GM19025 (cell line): ENCODE measurements around the gene HTR2B.

Experiments
- ATAC-seq: cut with Tn5 transposase; IDR thresholded peaks from one replicate; pipeline ENCODE4 v1.9.1; 2021; ENCODE audit warnings: mild to moderate bottlenecking, low read depth, moderate library complexity; ENCODE audit not compliant: unreplicated experiment

The HTR2B gene

GRCh38 chr2:231134910-231135655 is 10.2 kb upstream of the HTR2B start:
- no peak for ATAC-seq

GRCh38 chr2:231133365-231134099 is 8.7 kb upstream of the HTR2B start:
- no peak for ATAC-seq

GRCh38 chr2:231132129-231132528 is 7.3 kb upstream of the HTR2B start:
- no peak for ATAC-seq

GRCh38 chr2:231130336-231131056 is 5.7 kb upstream of the HTR2B start:
- ATAC-seq = no peak

- ATAC-seq = no peak
Observed at GRCh38 chr2:231129216-231129615, 4.4 kb upstream of the HTR2B start.

GRCh38 chr2:231128541-231128940 is 3.7 kb upstream of the HTR2B start:
- no peak for ATAC-seq

- no peak for ATAC-seq
Observed at GRCh38 chr2:231127936-231128335, 3.1 kb upstream of the HTR2B start.

- ATAC-seq = no peak
Observed at GRCh38 chr2:231127480-231127879, 2.6 kb upstream of the HTR2B start.

- ATAC-seq = no peak
Observed at GRCh38 chr2:231126123-231126522, 1.3 kb upstream of the HTR2B start.

GRCh38 chr2:231123362-231123898 is 1.4 kb downstream of the HTR2B start:
- no peak for ATAC-seq

- ATAC-seq = no peak
Observed at GRCh38 chr2:231118614-231118942, 6.3 kb downstream of the HTR2B start.

GRCh38 chr2:231117922-231118613 is 6.8 kb downstream of the HTR2B start:
- ATAC-seq = no peak

GRCh38 chr2:231117148-231117547 is 7.7 kb downstream of the HTR2B start:
- no peak for ATAC-seq

GRCh38 chr2:231115651-231116050 is 9.2 kb downstream of the HTR2B start:
- no peak for ATAC-seq

- no peak for ATAC-seq
Observed at GRCh38 chr2:231113489-231113888, 11.4 kb downstream of the HTR2B start.

- no peak for ATAC-seq
Observed at GRCh38 chr2:231111987-231112386, 12.9 kb downstream of the HTR2B start.

- no peak for ATAC-seq
Observed at GRCh38 chr2:231110551-231110950, 14.3 kb downstream of the HTR2B start.

GRCh38 chr2:231104115-231104713 is 20.6 kb downstream of the HTR2B start:
- no peak for ATAC-seq

GRCh38 chr2:231102772-231103171 is 22.1 kb downstream of the HTR2B start:
- ATAC-seq = no peak

GRCh38 chr2:231100990-231101389 is 23.9 kb downstream of the HTR2B start:
- ATAC-seq = no peak
